GM19467 (cell line): Measurements from ENCODE around the gene HSPG2.

Source experiments
- ATAC-seq: cut with Tn5 transposase; IDR thresholded peaks from one replicate; pipeline ENCODE4 v1.9.1; 2021; ENCODE audit warnings: mild to moderate bottlenecking, moderate library complexity; ENCODE audit not compliant: unreplicated experiment

The HSPG2 gene

DNA sequence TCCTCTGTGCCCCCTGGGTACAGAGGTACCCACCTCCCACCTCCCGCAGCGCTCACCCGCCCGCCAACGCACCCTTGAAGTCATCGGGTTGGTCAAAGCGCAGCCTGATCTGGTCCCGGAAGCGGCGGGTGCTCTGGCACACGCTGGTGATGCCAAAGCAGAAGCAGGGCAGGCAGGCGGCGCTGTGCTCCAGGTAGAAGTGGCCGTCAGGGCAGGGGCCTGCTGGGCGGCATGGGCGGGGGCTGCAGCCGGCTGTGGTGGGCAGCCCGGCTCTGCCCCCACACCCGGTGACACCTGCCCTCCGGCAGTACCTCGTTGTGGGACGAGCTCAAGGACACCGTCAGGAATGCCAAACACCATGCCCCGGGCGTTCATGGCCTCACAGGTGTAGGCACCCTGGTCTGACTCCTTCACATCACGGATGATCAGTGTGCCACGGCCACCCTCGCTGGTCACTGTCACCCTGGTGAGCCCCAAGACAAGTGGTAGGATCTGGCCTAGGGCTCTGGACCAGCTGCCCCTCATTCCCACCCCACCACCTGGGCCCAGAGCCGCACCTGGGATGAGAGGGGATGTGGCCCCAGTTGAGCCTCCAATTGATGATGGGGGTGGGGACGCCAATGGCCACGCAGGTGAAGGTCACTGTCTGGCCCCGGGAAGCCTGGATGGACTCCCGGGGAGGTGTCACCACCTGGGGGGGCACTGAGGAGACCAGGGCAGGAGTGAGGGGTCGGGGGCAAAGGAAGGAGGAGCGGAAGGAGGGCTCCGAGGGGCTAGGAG lies 52.5 kb downstream of the HSPG2 start:
- no peak for ATAC-seq

DNA sequence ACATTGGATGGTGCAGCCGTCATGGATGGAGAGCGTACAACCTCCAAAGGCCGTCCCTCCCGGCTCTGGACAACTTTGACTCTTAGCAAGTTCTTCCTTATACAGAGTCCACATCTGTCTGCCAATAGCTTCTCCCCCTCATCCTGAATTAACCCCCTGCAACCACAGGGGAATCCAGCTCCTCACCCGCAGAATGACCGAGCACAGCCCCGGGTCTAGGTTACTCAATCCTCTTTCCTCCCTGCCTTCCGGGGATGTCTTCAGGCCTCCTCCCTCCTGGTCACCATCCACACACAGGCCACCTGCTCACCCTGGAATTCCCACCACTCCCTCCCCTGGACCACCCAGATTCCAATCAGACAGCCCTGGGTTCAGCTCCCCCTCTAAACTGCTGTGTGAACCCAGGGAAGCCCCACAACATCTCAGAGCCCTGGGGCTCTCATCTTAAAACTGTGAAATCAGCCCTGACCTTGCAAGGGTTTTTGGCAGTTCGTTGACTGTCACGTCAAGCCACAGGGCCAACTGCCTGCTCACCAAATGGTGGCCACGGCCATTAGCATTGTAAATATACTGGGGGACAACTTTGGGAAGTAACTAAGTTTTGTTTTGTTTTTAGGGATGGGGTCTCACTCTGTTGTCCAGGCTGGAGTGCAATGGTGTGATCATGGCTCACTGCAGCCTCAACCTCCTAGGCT lies 54.2 kb downstream of the HSPG2 start:
- no peak for ATAC-seq

GRCh38 chr1:21881250-21881649 lies 55.9 kb downstream of the HSPG2 start:
- ATAC-seq = no peak

GRCh38 chr1:21880619-21880970 lies 56.5 kb downstream of the HSPG2 start:
- ATAC-seq = no peak

GRCh38 chr1:21879928-21880618 lies 57.0 kb downstream of the HSPG2 start:
- ATAC-seq = no peak

DNA sequence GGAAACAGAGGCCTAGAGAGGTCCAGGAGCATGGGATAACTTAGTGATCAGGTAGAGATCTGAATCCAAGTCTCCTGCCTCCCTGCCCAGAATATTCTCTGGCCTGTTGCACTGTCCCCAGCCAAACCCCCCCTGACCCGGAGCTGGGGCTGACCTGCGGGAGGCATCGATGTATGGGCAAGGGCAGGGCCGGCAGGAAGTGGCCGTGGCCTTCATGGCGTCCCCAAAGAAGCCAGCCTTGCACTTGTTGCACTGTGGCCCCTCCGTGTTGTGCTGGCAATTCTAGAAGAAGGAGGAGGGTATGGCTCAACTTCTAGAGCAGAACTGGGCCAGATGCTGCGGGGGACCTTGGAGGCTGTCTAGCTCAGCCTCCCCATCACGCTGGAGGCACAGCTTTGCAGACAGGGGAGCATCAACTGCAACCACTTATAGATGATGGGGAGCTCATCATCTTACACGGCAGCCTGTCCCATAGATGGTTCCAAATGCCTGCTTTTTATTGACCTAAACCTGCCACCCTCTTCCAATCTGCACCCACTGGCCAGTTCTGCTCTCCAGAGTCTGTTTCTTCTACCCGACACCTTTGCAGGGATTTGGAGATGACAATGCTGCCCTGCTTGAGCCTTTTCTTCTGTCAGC lies 58.2 kb downstream of the HSPG2 start:
- ATAC-seq = no peak

GRCh38 chr1:21878009-21878773 lies 58.9 kb downstream of the HSPG2 start:
- ATAC-seq = no peak

GRCh38 chr1:21876267-21876666 lies 60.8 kb downstream of the HSPG2 start:
- no peak for ATAC-seq

DNA sequence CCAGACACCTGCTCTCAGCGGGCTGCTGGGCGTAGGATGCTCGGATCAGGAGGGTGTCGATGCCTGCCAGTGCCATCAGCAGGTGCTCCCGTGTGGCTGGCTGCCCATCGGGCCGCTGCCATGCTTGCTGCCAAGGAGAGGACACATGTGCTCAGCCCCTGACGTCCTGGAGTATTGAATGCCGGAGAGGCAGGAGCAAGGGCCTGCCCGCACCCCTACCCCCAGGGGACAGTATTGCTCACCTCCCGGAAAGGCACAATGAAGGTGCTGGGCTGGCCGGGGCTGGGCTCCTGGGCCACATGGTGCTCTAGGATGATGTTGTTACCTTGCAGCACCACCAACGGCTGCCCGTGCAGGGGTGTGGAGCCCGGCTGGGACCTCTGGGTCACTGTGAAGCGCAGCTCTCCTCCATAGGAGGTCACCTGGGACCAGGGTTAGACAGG lies 61.5 kb downstream of the HSPG2 start:
- ATAC-seq = no peak

GRCh38 chr1:21874778-21875547 lies 62.1 kb downstream of the HSPG2 start:
- no peak for ATAC-seq

DNA sequence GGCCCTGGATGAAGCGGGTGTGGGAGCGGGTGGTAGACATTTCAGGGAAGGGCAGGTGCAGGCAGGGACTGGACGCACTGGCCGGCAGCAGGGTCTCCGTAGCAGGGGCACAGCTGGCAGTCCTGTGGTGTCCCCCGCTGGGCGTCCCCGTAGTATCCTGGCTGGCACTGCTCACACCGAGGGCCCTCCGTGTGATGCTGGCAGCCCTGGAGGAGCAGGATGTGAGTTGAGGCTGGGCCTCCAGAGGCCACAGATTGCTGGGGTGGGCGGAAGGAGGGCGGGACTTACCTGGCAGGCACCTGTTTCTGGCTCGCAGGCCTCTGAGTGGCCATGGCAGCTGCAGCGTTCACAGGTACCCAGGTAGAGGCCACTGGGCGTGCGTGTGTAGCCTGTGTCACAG lies 62.8 kb downstream of the HSPG2 start:
- ATAC-seq = no peak

DNA sequence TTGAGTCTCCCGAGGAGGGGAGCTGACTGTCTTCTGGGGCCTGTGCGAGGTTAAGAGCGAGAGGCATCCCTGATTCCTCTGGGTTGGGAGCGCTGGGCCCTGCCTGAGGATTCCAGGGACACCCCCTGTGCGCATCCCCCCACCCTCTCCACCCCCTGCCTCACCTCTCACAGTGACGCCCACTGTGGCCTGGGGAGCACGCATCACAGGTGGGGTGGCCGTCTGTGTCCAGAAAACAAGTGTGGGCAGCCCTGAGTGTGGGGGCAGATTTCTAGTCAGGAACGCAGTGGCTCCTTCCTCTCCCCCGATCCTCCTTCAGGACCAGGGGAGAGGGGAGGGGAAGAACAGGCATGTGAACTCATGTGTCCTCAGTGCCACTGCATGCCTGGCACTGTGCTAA lies 63.3 kb downstream of the HSPG2 start:
- no peak for ATAC-seq

DNA sequence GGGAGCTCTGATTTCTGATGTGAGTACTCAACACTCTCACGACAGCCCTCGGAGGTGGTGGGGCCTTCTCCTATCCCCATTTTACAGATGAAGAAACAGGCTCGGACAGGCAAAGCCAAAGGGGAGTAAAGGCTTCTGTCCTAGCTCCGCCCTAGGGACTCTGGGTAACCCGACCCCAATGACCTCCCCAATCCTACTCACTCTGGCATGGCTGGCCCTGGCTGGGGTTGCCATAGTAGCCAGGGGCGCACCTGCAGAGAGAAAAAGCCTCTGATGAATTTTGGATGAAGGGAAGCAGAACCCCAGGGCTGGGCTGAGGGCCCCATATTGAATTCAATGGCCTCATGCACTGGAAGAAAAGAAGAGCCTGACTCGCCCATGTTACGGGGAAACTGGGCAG lies 63.9 kb downstream of the HSPG2 start:
- no peak for ATAC-seq

DNA sequence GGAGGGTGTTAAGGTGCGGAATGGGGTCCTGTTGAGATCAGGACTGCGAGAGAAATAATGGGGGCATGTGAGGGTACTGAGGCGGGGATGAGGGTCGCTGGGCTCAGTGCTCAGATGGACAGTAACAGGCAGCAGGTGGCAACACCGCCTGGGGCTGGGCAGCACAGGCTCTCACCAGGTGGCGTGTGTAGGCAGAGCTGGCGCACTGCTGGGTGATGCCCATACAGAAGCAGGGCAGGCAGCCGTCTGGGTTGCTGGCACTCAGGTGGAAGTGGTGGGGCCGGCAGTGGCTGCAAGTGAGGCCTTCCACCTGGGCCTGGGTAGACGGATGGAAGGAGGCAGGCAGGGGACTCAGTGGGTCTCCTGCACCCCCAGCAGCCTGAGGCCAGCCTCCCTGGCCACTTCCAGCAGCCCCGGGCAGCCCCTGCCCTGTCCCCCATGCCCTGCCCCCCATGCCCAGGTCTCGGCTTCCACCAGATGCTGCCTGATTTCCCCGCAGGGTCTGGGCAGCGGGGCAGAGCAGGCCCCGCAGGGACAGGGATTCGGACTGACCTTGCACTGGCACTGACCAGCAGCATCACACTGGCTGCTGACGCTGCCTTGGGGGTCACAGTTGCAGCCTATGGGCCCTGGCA lies 64.5 kb downstream of the HSPG2 start:
- no peak for ATAC-seq

DNA sequence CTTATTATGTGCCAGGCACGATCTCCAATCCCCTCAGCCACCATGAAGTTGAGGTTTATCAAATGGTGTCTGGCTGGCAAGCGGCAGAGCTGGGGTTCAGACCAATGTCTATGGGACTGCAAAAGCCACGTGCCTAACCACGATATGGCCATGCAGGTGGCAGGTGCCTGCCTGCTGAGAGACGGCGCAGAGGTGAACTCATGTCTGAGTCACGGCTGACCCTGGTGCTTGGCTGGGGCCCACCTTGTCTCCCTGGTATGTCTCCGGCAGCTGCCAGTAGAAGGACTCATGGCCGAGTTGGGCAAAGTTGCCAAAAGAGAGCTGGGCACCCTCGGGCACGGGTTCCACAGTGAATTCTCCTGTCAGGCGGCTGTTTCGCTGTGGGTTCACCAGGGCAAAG lies 65.2 kb downstream of the HSPG2 start:
- ATAC-seq = no peak

GRCh38 chr1:21870611-21871010 lies 66.5 kb downstream of the HSPG2 start:
- no peak for ATAC-seq

GRCh38 chr1:21869620-21870121 lies 67.4 kb downstream of the HSPG2 start:
- ATAC-seq = no peak

- ATAC-seq = no peak
Observed at GRCh38 chr1:21868941-21869454, 68.1 kb downstream of the HSPG2 start.

DNA sequence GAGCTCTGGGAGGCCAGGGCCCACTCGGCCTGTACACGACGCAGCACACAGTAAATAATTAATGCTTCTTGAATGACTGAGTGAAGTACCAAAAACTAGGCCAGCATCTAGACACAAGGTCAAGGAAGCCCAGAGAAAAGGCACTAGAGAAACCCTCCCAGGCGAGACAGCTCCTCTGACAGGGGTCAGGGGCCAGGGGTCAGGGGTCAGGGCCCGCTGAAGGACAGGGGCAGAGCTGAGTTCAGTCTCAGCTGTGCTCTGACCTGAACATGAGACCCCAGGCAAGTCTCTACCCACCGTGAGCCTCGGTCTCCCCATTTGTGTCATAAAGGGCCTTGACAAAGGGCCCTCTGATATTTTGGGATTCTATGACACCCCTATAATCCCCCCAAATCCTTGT lies 68.6 kb downstream of the HSPG2 start:
- no peak for ATAC-seq
